CD4-positive, alpha-beta T cell treated with Interleukin-15 for 4 hours (primary cell): ENCODE data around the gene ZFTA.
A peak's percentile ranks its signal among the peaks of the same experiment; 100 is the strongest.
"Not testable (repeated sequence)": the region's sequence is repeated elsewhere in the genome, so short reads cannot be mapped to it uniquely, and the experiment has no call there.

Source experiments
- DNase-seq: peaks from one replicate; pipeline ENCODE4 v3.0.0-alpha.2; 2020; ENCODE audit warnings: low spot score

Gene ZFTA

GRCh38 chr11:63775191-63775590 is 6.6 kb upstream of the ZFTA start:
- DNase-seq = no peak

- not testable (repeated sequence) for DNase-seq
These were observed 3.3 kb upstream of the ZFTA start for GRCh38 chr11:63771741-63772318.

GRCh38 chr11:63770763-63771162 is 2.2 kb upstream of the ZFTA start:
- no peak for DNase-seq

GRCh38 chr11:63769714-63770455 is 1.3 kb upstream of the ZFTA start:
- no peak for DNase-seq

- no peak for DNase-seq
These were observed 603 bp upstream of the ZFTA start for GRCh38 chr11:63769042-63769713.

GRCh38 chr11:63767565-63768236 is 874 bp downstream of the ZFTA start:
- DNase-seq = peak; percentile 48

- DNase-seq = no peak
These were observed 1.4 kb downstream of the ZFTA start for GRCh38 chr11:63767267-63767564.

- DNase-seq = no peak
These were observed 1.9 kb downstream of the ZFTA start for GRCh38 chr11:63766531-63767235.

- DNase-seq = no peak
These were observed 2.8 kb downstream of the ZFTA start for GRCh38 chr11:63765688-63766241.

GRCh38 chr11:63764679-63765647 is 3.6 kb downstream of the ZFTA start:
- no peak for DNase-seq

GRCh38 chr11:63764340-63764678 is 4.3 kb downstream of the ZFTA start:
- DNase-seq = no peak

GRCh38 chr11:63763496-63764339 is 4.9 kb downstream of the ZFTA start:
- no peak for DNase-seq

GRCh38 chr11:63762654-63763495 is 5.7 kb downstream of the ZFTA start:
- DNase-seq = no peak

GRCh38 chr11:63761931-63762653 is 6.5 kb downstream of the ZFTA start:
- DNase-seq = no peak

GRCh38 chr11:63761188-63761587 is 7.4 kb downstream of the ZFTA start:
- DNase-seq = no peak

GRCh38 chr11:63760487-63761079 is 8.0 kb downstream of the ZFTA start:
- no peak for DNase-seq

GRCh38 chr11:63756919-63757761 is 11.4 kb downstream of the ZFTA start:
- DNase-seq = no peak
